ENCODE results near the gene NABP2. TPM values are rescaled to one million over a fixed set of nuclear protein-coding genes. Genes with fewer than 3 reads are reported as not detected.

NABP2 gene
- total and polyA plus RNA-seq, 2 donors (not counting 3 experiments of a cell fraction or from before 2014, with no cell fraction given), result 42.4 to 59.7 TPM

DNA sequence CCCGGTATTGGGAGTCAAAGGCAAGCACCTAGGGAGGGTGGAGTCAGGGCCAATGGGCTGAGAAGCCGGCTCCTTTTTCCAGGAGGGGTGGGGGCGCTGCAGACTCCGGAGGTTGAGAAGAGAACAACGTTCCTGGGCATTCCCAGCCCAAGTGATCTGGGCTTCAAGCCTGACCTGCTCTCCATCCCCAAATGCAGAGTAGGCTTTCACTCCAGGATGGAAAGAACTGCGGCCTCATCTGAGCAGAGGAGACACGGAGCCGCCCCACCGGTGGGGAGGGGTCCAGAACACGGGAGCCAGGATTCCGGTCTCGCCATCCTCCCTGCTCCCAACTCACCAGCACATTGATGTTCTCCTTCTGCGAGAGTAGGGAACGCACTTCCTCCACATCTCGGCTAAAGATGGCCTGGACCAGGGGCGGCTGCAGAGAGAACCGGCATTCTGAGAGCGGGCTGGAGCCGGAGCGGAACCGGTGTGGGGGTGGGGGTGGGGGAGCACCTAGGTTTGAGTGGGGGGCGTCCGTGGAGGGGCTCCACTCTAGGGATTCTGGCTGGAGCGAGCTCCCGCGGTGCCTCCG lies 33.4 kb downstream of the NABP2 start:
- H3K36me3 ChIP-seq (ENCODE audit: control insufficient read depth in 2 of 2, extremely low read depth in 1 of 2, insufficient read depth in 2 of 2, low read length in 2 of 2), result peaks cover 22 to 31% of the 10 kb centered on the region in 2 experiments
- intact Hi-C loops (cut with micrococcal nuclease) (loop anchor here (1.0 kb wide), 4 partner anchors 9 to 139 kb away; partner anchors contain the start of genes COQ10A, NABP2 and ZC3H10), dilution Hi-C loops (cut with MboI; ENCODE audit: extremely low pct_ligation_motif_present, low sequenced_read_pairs) (no loop called here)
- peak overlapping the region; percentile 81 for H3K9ac ChIP-seq (replicated peaks; ENCODE audit: extremely low read depth, insufficient read depth, low read length)
- H3K4me1 ChIP-seq (ENCODE audit: control insufficient read depth, extremely low read depth, insufficient read depth, low read length), result peaks cover 18% of the 10 kb centered on the region
- H3K4me3 ChIP-seq (replicated peaks in 1 of 3; ENCODE audit: insufficient read depth in 1 of 3, low read depth in 1 of 3, low read length in 3 of 3), result peak overlapping the region; percentile 84 to 96 (median 91)
- peak; percentile 45 for DNase-seq (ENCODE audit: low read depth, low spot score)
- H4K20me1 ChIP-seq (replicated peaks; ENCODE audit: control insufficient read depth, extremely low read depth, insufficient read depth, low read length), result no peaks in the 10 kb centered on the region
- H3K9me3 ChIP-seq (replicated peaks; ENCODE audit: control insufficient read depth, insufficient read depth, low read length), result no peaks in the 10 kb centered on the region
- ChIA-PET CTCF (interaction anchor here (0.6 to 4.0 kb wide), 19 partner anchors 9 to 323 kb away, joined by 3 to 50 read pairs (median 4); partner anchors contain the start of genes COQ10A, RNF41, SMARCC2 and ZC3H10), POLR2A (interaction anchor here (1.6 kb wide), 1 partner anchor 36 kb away, joined by 3 read pairs; the partner anchor contains the start of gene RNF41)
- peaks cover 26% of the 10 kb centered on the region for H3K79me2 ChIP-seq (ENCODE audit: control insufficient read depth, insufficient read depth, low read length)
- H3K9me1 ChIP-seq (replicated peaks; ENCODE audit: control insufficient read depth, extremely low read depth, insufficient read depth, low read length), result no peaks in the 10 kb centered on the region
- FAIRE-seq, result peak; percentile 79
- BruUV-seq (replicated peaks), result TSS peak; percentile 32
- peak overlapping the region; percentile 68 for H2AFZ ChIP-seq (ENCODE audit: low read depth, low read length)
- peak overlapping the region; percentile 22 for H3K27ac ChIP-seq (ENCODE audit: insufficient read depth, low read depth, low read length)
- H3K27me3 ChIP-seq (ENCODE audit: control insufficient read depth in 2 of 2, insufficient read depth in 2 of 2, low read length in 2 of 2), result no peaks in the 10 kb centered on the region
- TF ChIP-seq POLR2AphosphoS5 (IDR thresholded peaks at IDR 0.05; ENCODE audit: insufficient read depth, low read depth, low read length) (no peak), MYC (IDR thresholded peaks at IDR 0.05; ENCODE audit: low read depth, low read length) (no peak), JUN (IDR thresholded peaks at IDR 0.05; ENCODE audit: borderline replicate concordance, insufficient read depth, insufficient read length, low read depth) (no peak), EZH2 (IDR thresholded peaks at IDR 0.05; ENCODE audit: borderline replicate concordance, low read depth, low read length, severe bottlenecking) (no peak), POLR2A (IDR thresholded peaks at IDR 0.05; ENCODE audit: low read depth, low read length) (no peak)
- TF ChIP-seq, protein P1, sequence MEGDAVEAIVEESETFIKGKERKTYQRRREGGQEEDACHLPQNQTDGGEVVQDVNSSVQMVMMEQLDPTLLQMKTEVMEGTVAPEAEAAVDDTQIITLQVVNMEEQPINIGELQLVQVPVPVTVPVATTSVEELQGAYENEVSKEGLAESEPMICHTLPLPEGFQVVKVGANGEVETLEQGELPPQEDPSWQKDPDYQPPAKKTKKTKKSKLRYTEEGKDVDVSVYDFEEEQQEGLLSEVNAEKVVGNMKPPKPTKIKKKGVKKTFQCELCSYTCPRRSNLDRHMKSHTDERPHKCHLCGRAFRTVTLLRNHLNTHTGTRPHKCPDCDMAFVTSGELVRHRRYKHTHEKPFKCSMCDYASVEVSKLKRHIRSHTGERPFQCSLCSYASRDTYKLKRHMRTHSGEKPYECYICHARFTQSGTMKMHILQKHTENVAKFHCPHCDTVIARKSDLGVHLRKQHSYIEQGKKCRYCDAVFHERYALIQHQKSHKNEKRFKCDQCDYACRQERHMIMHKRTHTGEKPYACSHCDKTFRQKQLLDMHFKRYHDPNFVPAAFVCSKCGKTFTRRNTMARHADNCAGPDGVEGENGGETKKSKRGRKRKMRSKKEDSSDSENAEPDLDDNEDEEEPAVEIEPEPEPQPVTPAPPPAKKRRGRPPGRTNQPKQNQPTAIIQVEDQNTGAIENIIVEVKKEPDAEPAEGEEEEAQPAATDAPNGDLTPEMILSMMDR (IDR thresholded peaks at IDR 0.05; ENCODE audit: extremely low read depth in 1 of 2, insufficient read depth in 1 of 2, low read depth in 1 of 2, low read length in 2 of 2), result peak in 1 of 2 donors; percentile 14
- H3K4me2 ChIP-seq (ENCODE audit: insufficient read depth, low read length), result peak overlapping the region; percentile 81

Measured in endothelial cell of umbilical vein (primary cell).